ENCODE measurements around the gene ADH7. TPM values are rescaled to one million over a fixed set of nuclear protein-coding genes. Genes with fewer than 3 reads are reported as not detected.

The ADH7 gene
- polyA plus RNA-seq, 2 of the 4 experiments (the other 2 are of a cell fraction) = not detected

DNA sequence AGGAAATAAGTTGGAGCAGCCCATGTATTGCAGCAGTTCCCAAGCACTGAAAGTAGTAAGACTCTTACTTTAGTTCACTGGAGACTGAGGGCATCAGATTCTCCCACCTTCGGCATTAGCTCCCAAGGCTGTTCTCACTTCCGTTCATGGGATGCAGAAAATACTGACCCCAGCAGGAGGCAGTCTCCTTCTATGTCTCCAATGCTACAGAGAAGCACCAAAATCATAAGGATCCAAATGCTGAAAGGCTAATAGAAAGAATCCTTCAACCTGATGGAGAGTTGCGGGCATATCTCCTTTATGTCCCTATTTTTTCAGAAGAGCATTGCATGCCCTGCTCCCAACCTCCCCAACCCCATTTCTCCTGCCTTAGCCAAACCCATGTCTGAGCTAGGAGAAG is 32.4 kb downstream of the ADH7 start:
- H3K4me2 ChIP-seq = no peak overlapping the region
- no peak for TF ChIP-seq CHD2 (IDR thresholded peaks at IDR 0.05; ENCODE audit: low read length, partially characterized antibody)
- no peak for TF ChIP-seq POLR2AphosphoS2 (conservative IDR thresholded peaks at IDR 0.05; ENCODE audit: low read length)
- TF ChIP-seq HMGXB4 (CRISPR knock-in tag; IDR thresholded peaks at IDR 0.05; ENCODE audit: borderline replicate concordance) = no peak
- no peak for TF ChIP-seq ZFP36 (IDR thresholded peaks at IDR 0.05; ENCODE audit: borderline replicate concordance, partially characterized antibody)
- TF ChIP-seq, protein P1, sequence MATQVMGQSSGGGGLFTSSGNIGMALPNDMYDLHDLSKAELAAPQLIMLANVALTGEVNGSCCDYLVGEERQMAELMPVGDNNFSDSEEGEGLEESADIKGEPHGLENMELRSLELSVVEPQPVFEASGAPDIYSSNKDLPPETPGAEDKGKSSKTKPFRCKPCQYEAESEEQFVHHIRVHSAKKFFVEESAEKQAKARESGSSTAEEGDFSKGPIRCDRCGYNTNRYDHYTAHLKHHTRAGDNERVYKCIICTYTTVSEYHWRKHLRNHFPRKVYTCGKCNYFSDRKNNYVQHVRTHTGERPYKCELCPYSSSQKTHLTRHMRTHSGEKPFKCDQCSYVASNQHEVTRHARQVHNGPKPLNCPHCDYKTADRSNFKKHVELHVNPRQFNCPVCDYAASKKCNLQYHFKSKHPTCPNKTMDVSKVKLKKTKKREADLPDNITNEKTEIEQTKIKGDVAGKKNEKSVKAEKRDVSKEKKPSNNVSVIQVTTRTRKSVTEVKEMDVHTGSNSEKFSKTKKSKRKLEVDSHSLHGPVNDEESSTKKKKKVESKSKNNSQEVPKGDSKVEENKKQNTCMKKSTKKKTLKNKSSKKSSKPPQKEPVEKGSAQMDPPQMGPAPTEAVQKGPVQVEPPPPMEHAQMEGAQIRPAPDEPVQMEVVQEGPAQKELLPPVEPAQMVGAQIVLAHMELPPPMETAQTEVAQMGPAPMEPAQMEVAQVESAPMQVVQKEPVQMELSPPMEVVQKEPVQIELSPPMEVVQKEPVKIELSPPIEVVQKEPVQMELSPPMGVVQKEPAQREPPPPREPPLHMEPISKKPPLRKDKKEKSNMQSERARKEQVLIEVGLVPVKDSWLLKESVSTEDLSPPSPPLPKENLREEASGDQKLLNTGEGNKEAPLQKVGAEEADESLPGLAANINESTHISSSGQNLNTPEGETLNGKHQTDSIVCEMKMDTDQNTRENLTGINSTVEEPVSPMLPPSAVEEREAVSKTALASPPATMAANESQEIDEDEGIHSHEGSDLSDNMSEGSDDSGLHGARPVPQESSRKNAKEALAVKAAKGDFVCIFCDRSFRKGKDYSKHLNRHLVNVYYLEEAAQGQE (IDR thresholded peaks at IDR 0.05) = no peak
- no peak for TF ChIP-seq ZC3H11A (IDR thresholded peaks at IDR 0.05)
- TF ChIP-seq CEBPB (IDR thresholded peaks at IDR 0.05) = no peak
- TF ChIP-seq HOXB13 (CRISPR knock-in tag; IDR thresholded peaks at IDR 0.05; ENCODE audit: low read depth) = no peak
- no peak for TF ChIP-seq E2F6 (IDR thresholded peaks at IDR 0.05; ENCODE audit: borderline replicate concordance, low read depth)
- H3K4me3 ChIP-seq = no peak overlapping the region
- H3K27ac ChIP-seq = no peak overlapping the region
- WGBS (ENCODE audit: missing lambda C conversion rate) = 89% methylated on average over 3 of the region's 3 CpGs
- 0 out of 3 replicates have a peak, but pooled peaks cover 3% of the 10 kb centered on the region for H3K9me3 ChIP-seq
- H3K4me1 ChIP-seq = peaks cover 10% of the 10 kb centered on the region; the same call in 2 of the 3 replicates
- CTCF ChIA-PET = no interaction called here
- ATAC-seq (no peak), FAIRE-seq (no peak), DNase-seq (ENCODE audit: low read depth in 1 of 2, low spot score in 1 of 2) (no peak)
- POLR2A ChIA-PET = no interaction called here

- DNase-seq (ENCODE audit: low read depth in 1 of 2, low spot score in 1 of 2) = no peak
- Histone ChIP-seq H3K9me3 (0 out of 3 replicates have a peak, but pooled peaks cover 3% of the 10 kb centered on the region), H3K4me1 (peaks cover 10% of the 10 kb centered on the region; the same call in 2 of the 3 replicates), H3K27ac (no peak overlapping the region), H3K4me3 (no peak overlapping the region), H3K4me2 (no peak overlapping the region)
- FAIRE-seq = no peak
- TF ChIP-seq EP300 (IDR thresholded peaks at IDR 0.05) = no peak
- no peak for TF ChIP-seq ATOH8 (CRISPR knock-in tag; IDR thresholded peaks at IDR 0.05; ENCODE audit: low read depth)
- no peak for TF ChIP-seq MAFK (IDR thresholded peaks at IDR 0.05; ENCODE audit: partially characterized antibody)
- TF ChIP-seq, protein P2, sequence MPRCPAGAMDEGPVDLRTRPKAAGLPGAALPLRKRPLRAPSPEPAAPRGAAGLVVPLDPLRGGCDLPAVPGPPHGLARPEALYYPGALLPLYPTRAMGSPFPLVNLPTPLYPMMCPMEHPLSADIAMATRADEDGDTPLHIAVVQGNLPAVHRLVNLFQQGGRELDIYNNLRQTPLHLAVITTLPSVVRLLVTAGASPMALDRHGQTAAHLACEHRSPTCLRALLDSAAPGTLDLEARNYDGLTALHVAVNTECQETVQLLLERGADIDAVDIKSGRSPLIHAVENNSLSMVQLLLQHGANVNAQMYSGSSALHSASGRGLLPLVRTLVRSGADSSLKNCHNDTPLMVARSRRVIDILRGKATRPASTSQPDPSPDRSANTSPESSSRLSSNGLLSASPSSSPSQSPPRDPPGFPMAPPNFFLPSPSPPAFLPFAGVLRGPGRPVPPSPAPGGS (IDR thresholded peaks at IDR 0.05) = no peak
- TF ChIP-seq POLR2AphosphoS2 (conservative IDR thresholded peaks at IDR 0.05; ENCODE audit: low read length) = no peak
- no peak for TF ChIP-seq FOXS1 (CRISPR knock-in tag; IDR thresholded peaks at IDR 0.05)
- TF ChIP-seq RAD21 (conservative IDR thresholded peaks at IDR 0.05 in 1 of 2, IDR thresholded peaks at IDR 0.05 in 1 of 2) = no peak
- TF ChIP-seq CEBPB (IDR thresholded peaks at IDR 0.05) = no peak
- TF ChIP-seq, protein P3, sequence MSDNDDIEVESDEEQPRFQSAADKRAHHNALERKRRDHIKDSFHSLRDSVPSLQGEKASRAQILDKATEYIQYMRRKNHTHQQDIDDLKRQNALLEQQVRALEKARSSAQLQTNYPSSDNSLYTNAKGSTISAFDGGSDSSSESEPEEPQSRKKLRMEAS (IDR thresholded peaks at IDR 0.05) = no peak
- TF ChIP-seq RCOR1 (IDR thresholded peaks at IDR 0.05; ENCODE audit: low read depth, low read length) = no peak
- no peak for TF ChIP-seq CTCF (IDR thresholded peaks at IDR 0.05)
- no peak for TF ChIP-seq PBX3 (IDR thresholded peaks at IDR 0.05)
- no peak for TF ChIP-seq CBX2 (IDR thresholded peaks at IDR 0.05; ENCODE audit: borderline replicate concordance, low read depth)
- TF ChIP-seq GATA3 (IDR thresholded peaks at IDR 0.05; ENCODE audit: borderline replicate concordance) = no peak
- TF ChIP-seq ESRRA (IDR thresholded peaks at IDR 0.05; ENCODE audit: borderline replicate concordance, low read length) = no peak
- no peak for TF ChIP-seq FOSL2 (IDR thresholded peaks at IDR 0.05)
- no peak for TF ChIP-seq FOSL2 (CRISPR knock-in tag; IDR thresholded peaks at IDR 0.05)
- no peak for TF ChIP-seq NPAS2 (CRISPR knock-in tag; IDR thresholded peaks at IDR 0.05; ENCODE audit: borderline replicate concordance)
- TF ChIP-seq ZNF302 (CRISPR knock-in tag; IDR thresholded peaks at IDR 0.05) = no peak
- ChIA-PET POLR2A (no interaction called here), CTCF (no interaction called here)
- no peak for ATAC-seq
Observed at GRCh38 chr4:99400831-99401230, 34.3 kb downstream of the ADH7 start.

Measured in A549 (cell line).